Measurements from ENCODE around the gene KLHL17.

The KLHL17 gene

GRCh38 chr1:960363-961131 lies at the start of gene KLHL17:
Gene KLHL17, plus strand, starts transcription at chr1:960584. Its CDS starts 110 bp downstream, at chr1:960694.
- TF ChIP-seq CTCF (IDR thresholded peaks at IDR 0.05; ENCODE audit: borderline replicate concordance, insufficient read depth, low read depth, low read length), result no peak
- H3K4me3 ChIP-seq (ENCODE audit: low read depth, low read length), result peak within 1 kb of the TSS; percentile 66

GRCh38 chr1:910881-911721 lies 49.3 kb upstream of the KLHL17 start:
- no peak overlapping the region for H3K4me3 ChIP-seq (ENCODE audit: low read depth, low read length)

GRCh38 chr1:911875-912739 lies 48.3 kb upstream of the KLHL17 start:
- no peak for TF ChIP-seq CTCF (IDR thresholded peaks at IDR 0.05; ENCODE audit: borderline replicate concordance, insufficient read depth, low read depth, low read length)
- no peak overlapping the region for H3K4me3 ChIP-seq (ENCODE audit: low read depth, low read length)

More at GRCh38 chr1:910881-911721, 49.3 kb upstream of the KLHL17 start:
- no peak for TF ChIP-seq CTCF (IDR thresholded peaks at IDR 0.05; ENCODE audit: borderline replicate concordance, insufficient read depth, low read depth, low read length)

GRCh38 chr1:912740-913301 lies 47.6 kb upstream of the KLHL17 start:
- H3K4me3 ChIP-seq (ENCODE audit: low read depth, low read length), result no peak overlapping the region
- TF ChIP-seq CTCF (IDR thresholded peaks at IDR 0.05; ENCODE audit: borderline replicate concordance, insufficient read depth, low read depth, low read length), result peak; percentile 23; the same call in 1 of the 2 replicates

- no peak for TF ChIP-seq CTCF (IDR thresholded peaks at IDR 0.05; ENCODE audit: borderline replicate concordance, insufficient read depth, low read depth, low read length)
- no peak overlapping the region for H3K4me3 ChIP-seq (ENCODE audit: low read depth, low read length)
Measured at GRCh38 chr1:913491-914130, 46.8 kb upstream of the KLHL17 start.

All from GM12875 (cell line).